GM19023 (cell line): Measurements from ENCODE around the gene CDKN1B.

Source experiments
- ATAC-seq: cut with Tn5 transposase; IDR thresholded peaks from one replicate; pipeline ENCODE4 v1.9.1; 2021; ENCODE audit warnings: mild to moderate bottlenecking, moderate library complexity; ENCODE audit not compliant: unreplicated experiment

Gene CDKN1B

GRCh38 chr12:12749433-12749832 lies 32.3 kb downstream of the CDKN1B start:
- ATAC-seq = no peak

- ATAC-seq = no peak
Observed at GRCh38 chr12:12755923-12756322, 38.8 kb downstream of the CDKN1B start.

DNA sequence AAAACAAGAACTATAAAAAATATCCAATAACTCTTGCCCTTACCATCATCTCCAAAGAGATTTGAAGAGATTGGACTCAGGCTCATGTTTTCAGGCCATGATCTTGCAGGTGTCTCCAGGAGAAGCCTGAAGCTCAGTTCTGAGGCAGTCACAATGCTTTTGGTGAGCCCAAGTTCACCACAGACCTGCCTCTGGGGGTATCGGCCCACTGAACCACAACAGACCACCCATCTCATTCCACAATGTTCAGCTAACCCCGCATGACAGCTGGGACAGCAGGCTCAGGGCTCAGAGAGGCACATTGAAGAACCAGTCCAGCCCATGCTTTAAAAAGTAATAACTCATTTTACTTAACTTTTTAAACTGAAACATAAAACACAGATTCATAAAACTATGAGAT lies 40.0 kb downstream of the CDKN1B start:
- ATAC-seq = no peak

DNA sequence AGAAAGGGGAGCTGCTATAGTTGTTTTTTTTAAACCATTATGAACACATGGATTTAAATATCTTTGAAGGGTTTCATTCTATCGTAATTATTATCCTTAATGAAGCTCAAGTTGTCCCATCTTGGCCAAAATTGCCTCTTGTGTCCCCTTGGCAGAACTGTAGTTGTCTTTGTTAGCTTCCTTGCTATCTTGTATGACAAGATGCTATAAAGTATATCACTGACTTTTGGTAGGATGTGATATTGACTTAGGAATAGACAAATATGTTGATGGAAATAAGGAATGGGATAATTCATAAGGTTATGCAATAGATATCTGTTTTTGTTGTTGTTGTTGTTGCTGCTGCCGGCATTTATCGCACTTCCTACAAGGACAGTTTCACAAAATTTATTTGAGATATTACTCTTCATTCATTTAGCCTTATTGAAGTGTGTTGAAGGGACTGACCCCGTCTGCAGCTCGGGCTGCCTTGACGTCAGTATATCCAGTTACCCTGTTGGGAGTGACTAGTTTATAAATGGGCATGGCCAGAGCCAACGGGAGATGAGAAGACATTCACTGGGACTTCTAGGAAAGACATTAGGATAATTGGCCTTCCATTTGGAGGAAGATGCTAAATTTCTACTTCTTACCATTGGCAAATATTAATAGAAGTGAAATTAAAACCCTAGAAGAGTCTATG lies 42.2 kb downstream of the CDKN1B start:
- no peak for ATAC-seq

GRCh38 chr12:12764824-12765223 lies 47.7 kb downstream of the CDKN1B start:
- ATAC-seq = no peak

DNA sequence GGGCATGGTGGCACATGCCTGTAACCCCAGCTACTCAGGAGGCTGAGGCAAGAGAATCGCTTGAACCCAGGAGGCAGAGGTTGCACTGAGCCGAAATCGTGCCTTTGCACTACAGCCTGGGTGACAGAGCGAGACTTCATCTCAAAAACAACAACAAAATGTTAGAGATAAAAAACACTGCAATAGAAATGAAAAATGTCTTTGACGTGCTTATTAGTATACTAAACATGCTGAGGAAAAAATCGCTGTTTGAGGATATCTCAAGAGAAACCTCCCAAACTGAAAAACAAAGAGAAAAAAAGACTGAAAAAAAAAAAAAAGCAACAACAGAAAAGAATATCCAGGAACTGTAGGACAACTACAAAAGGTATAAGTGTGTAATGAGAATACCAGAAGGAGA lies 53.1 kb downstream of the CDKN1B start:
- no peak for ATAC-seq
